ENCODE results near the gene FAM24B. TPM values are rescaled to one million over a fixed set of nuclear protein-coding genes. Genes with fewer than 3 reads are reported as not detected.

The FAM24B gene
- total RNA-seq, 1 donor from 2014 or later = 2.6 TPM

GRCh38 chr10:122855745-122856144, 23.6 kb downstream of the FAM24B start:
- H3K79me2 ChIP-seq (ENCODE audit: insufficient read depth, low read length) = peaks cover 39% of the 10 kb centered on the region
- FAIRE-seq = no peak
- Mint-ChIP-seq H3K9me3 (ENCODE audit: unreplicated experiment) (no peaks in the 10 kb centered on the region), H3K4me3 (ENCODE audit: unreplicated experiment) (no peak overlapping the region), H3K27me3 (ENCODE audit: low read depth, unreplicated experiment) (no peaks in the 10 kb centered on the region), H3K27ac (ENCODE audit: unreplicated experiment) (no peak overlapping the region), H3K4me1 (ENCODE audit: low read depth, unreplicated experiment) (peaks cover 26% of the 10 kb centered on the region), H3K36me3 (ENCODE audit: low read depth, unreplicated experiment) (peaks cover 3% of the 10 kb centered on the region)
- H3K27ac ChIP-seq (ENCODE audit: low read depth, low read length) = no peak overlapping the region
- no peak overlapping the region for H3K9ac ChIP-seq (ENCODE audit: low read length)
- no peaks in the 10 kb centered on the region for H4K20me1 ChIP-seq (ENCODE audit: insufficient read depth, low read length)
- peaks cover 62% of the 10 kb centered on the region for H3K4me1 ChIP-seq (ENCODE audit: insufficient read depth, low read length)
- H3K9me3 ChIP-seq (ENCODE audit: insufficient read depth, low read depth, low read length) = no peaks in the 10 kb centered on the region
- H3K4me3 ChIP-seq (ENCODE audit: insufficient read depth, low read depth, low read length) = no peak overlapping the region
- DNase-seq (ENCODE audit: low read depth) = no peak
- TF ChIP-seq EZH2 (IDR thresholded peaks at IDR 0.05; ENCODE audit: insufficient read depth, low read length) (no peak), CTCF (IDR thresholded peaks at IDR 0.05; ENCODE audit: insufficient read depth, low read depth, low read length) (no peak)
- no peak overlapping the region for H3K4me2 ChIP-seq (ENCODE audit: low read length)
- H3K27me3 ChIP-seq (ENCODE audit: insufficient read depth, low read length) = no peaks in the 10 kb centered on the region
- H3K36me3 ChIP-seq (ENCODE audit: insufficient read depth, low read length) = no peaks in the 10 kb centered on the region
- no peak overlapping the region for H2AFZ ChIP-seq (ENCODE audit: low read depth, low read length)

- H2AFZ ChIP-seq (ENCODE audit: low read depth, low read length) = no peak overlapping the region
- peaks cover 28% of the 10 kb centered on the region for H3K79me2 ChIP-seq (ENCODE audit: insufficient read depth, low read length)
- FAIRE-seq (peak; percentile 93), DNase-seq (ENCODE audit: low read depth) (peak; percentile 84)
- peak overlapping the region; percentile 77 for H3K4me2 ChIP-seq (ENCODE audit: low read length)
- peak overlapping the region; percentile 60 for H3K9ac ChIP-seq (ENCODE audit: low read length)
- no peaks in the 10 kb centered on the region for H3K27me3 Mint-ChIP-seq (ENCODE audit: low read depth, unreplicated experiment)
- no peaks in the 10 kb centered on the region for H3K9me3 ChIP-seq (ENCODE audit: insufficient read depth, low read depth, low read length)
- peak overlapping the region; percentile 83 for H3K27ac ChIP-seq (ENCODE audit: low read depth, low read length)
- H3K36me3 ChIP-seq (ENCODE audit: insufficient read depth, low read length) = no peaks in the 10 kb centered on the region
- peaks cover 3% of the 10 kb centered on the region for H3K36me3 Mint-ChIP-seq (ENCODE audit: low read depth, unreplicated experiment)
- H3K27ac Mint-ChIP-seq (ENCODE audit: unreplicated experiment) = peak overlapping the region; percentile 80
- peak overlapping the region; percentile 19 for H3K4me3 ChIP-seq (ENCODE audit: insufficient read depth, low read depth, low read length)
- H4K20me1 ChIP-seq (ENCODE audit: insufficient read depth, low read length) = peaks cover 5% of the 10 kb centered on the region
- no peaks in the 10 kb centered on the region for H3K27me3 ChIP-seq (ENCODE audit: insufficient read depth, low read length)
- H3K4me1 Mint-ChIP-seq (ENCODE audit: low read depth, unreplicated experiment) = peaks cover 26% of the 10 kb centered on the region
- peaks cover 73% of the 10 kb centered on the region for H3K4me1 ChIP-seq (ENCODE audit: insufficient read depth, low read length)
- no peak overlapping the region for H3K4me3 Mint-ChIP-seq (ENCODE audit: unreplicated experiment)
- TF ChIP-seq EZH2 (IDR thresholded peaks at IDR 0.05; ENCODE audit: insufficient read depth, low read length) (no peak), CTCF (IDR thresholded peaks at IDR 0.05; ENCODE audit: insufficient read depth, low read depth, low read length) (no peak)
- H3K9me3 Mint-ChIP-seq (ENCODE audit: unreplicated experiment) = no peaks in the 10 kb centered on the region
Observed at GRCh38 chr10:122854648-122855047, 24.7 kb downstream of the FAM24B start.

GRCh38 chr10:122853665-122854313, 25.6 kb downstream of the FAM24B start:
- DNase-seq (ENCODE audit: low read depth) (peak; percentile 33), FAIRE-seq (peak; percentile 67)
- Histone ChIP-seq H3K9ac (ENCODE audit: low read length) (peak overlapping the region; percentile 60), H3K79me2 (ENCODE audit: insufficient read depth, low read length) (peaks cover 20% of the 10 kb centered on the region), H3K27ac (ENCODE audit: low read depth, low read length) (peak overlapping the region; percentile 83), H2AFZ (ENCODE audit: low read depth, low read length) (no peak overlapping the region), H3K36me3 (ENCODE audit: insufficient read depth, low read length) (no peaks in the 10 kb centered on the region), H4K20me1 (ENCODE audit: insufficient read depth, low read length) (peaks cover 6% of the 10 kb centered on the region), H3K4me2 (ENCODE audit: low read length) (peak overlapping the region; percentile 77), H3K9me3 (ENCODE audit: insufficient read depth, low read depth, low read length) (no peaks in the 10 kb centered on the region), H3K27me3 (ENCODE audit: insufficient read depth, low read length) (no peaks in the 10 kb centered on the region), H3K4me3 (ENCODE audit: insufficient read depth, low read depth, low read length) (peak overlapping the region; percentile 19), H3K4me1 (ENCODE audit: insufficient read depth, low read length) (peaks cover 74% of the 10 kb centered on the region)
- H3K36me3 Mint-ChIP-seq (ENCODE audit: low read depth, unreplicated experiment) = peaks cover under 1% of the 10 kb centered on the region
- peaks cover 26% of the 10 kb centered on the region for H3K4me1 Mint-ChIP-seq (ENCODE audit: low read depth, unreplicated experiment)
- no peak for TF ChIP-seq CTCF (IDR thresholded peaks at IDR 0.05; ENCODE audit: insufficient read depth, low read depth, low read length)
- no peak for TF ChIP-seq EZH2 (IDR thresholded peaks at IDR 0.05; ENCODE audit: insufficient read depth, low read length)
- H3K9me3 Mint-ChIP-seq (ENCODE audit: unreplicated experiment) = no peaks in the 10 kb centered on the region
- peak overlapping the region; percentile 80 for H3K27ac Mint-ChIP-seq (ENCODE audit: unreplicated experiment)
- H3K4me3 Mint-ChIP-seq (ENCODE audit: unreplicated experiment) = no peak overlapping the region
- H3K27me3 Mint-ChIP-seq (ENCODE audit: low read depth, unreplicated experiment) = no peaks in the 10 kb centered on the region
